Mesenteric fat pad (tissue), 1 donor: ENCODE measurements around the gene CENPP. TPM values are rescaled to one million over a fixed set of nuclear protein-coding genes. Genes with fewer than 3 reads are reported as not detected.

Experiments
- DNase-seq: peaks from one replicate; pipeline ENCODE4 v3.0.0-alpha.2; 2020; ENCODE audit warnings: low spot score
- total RNA-seq: library from RNA; stranded (reverse); fragmentation: NEBNext Ultra II Directional; extraction: Animal tissue kit (Norgen Biotek cat#: 25700); gene quantifications from one replicate; pipeline ENCODE4 v1.2.1, GENCODE V29; 2021
- donor health status: DM: yes; HTN: yes; CAD: no.

CENPP gene
- total RNA-seq, 1 donor from 2014 or later = 4.0 TPM

- DNase-seq = no peak
These were observed 179.1 kb downstream of the CENPP start for GRCh38 chr9:92504881-92505280.

GRCh38 chr9:92506184-92506857 is 180.6 kb downstream of the CENPP start:
- DNase-seq = no peak

- no peak for DNase-seq
These were observed 181.3 kb downstream of the CENPP start for GRCh38 chr9:92507005-92507404.

- no peak for DNase-seq
These were observed 181.7 kb downstream of the CENPP start for GRCh38 chr9:92507496-92507895.

- no peak for DNase-seq
These were observed 182.5 kb downstream of the CENPP start for GRCh38 chr9:92508018-92508820.

GRCh38 chr9:92509050-92509449 is 183.3 kb downstream of the CENPP start:
- DNase-seq = no peak

- DNase-seq = no peak
These were observed 185.0 kb downstream of the CENPP start for GRCh38 chr9:92510747-92511146.

GRCh38 chr9:92512622-92513021 is 186.9 kb downstream of the CENPP start:
- DNase-seq = no peak

GRCh38 chr9:92513349-92513748 is 187.6 kb downstream of the CENPP start:
- DNase-seq = no peak

- no peak for DNase-seq
These were observed 188.9 kb downstream of the CENPP start for GRCh38 chr9:92514635-92515034.

- no peak for DNase-seq
These were observed 190.8 kb downstream of the CENPP start for GRCh38 chr9:92516521-92516920.

GRCh38 chr9:92517046-92517445 is 191.3 kb downstream of the CENPP start:
- no peak for DNase-seq

- no peak for DNase-seq
These were observed 192.4 kb downstream of the CENPP start for GRCh38 chr9:92518199-92518598.

- DNase-seq = no peak
These were observed 195.1 kb downstream of the CENPP start for GRCh38 chr9:92520837-92521236.

GRCh38 chr9:92522983-92523970 is 197.5 kb downstream of the CENPP start:
- no peak for DNase-seq

- no peak for DNase-seq
These were observed 199.1 kb downstream of the CENPP start for GRCh38 chr9:92524881-92525280.

GRCh38 chr9:92525306-92525705 is 199.6 kb downstream of the CENPP start:
- no peak for DNase-seq

- no peak for DNase-seq
These were observed 201.6 kb downstream of the CENPP start for GRCh38 chr9:92527291-92527828.

GRCh38 chr9:92527832-92528521 is 202.2 kb downstream of the CENPP start:
- no peak for DNase-seq

GRCh38 chr9:92528522-92528849 is 202.7 kb downstream of the CENPP start:
- DNase-seq = no peak

- no peak for DNase-seq
These were observed 203.4 kb downstream of the CENPP start for GRCh38 chr9:92529124-92529523.
